Peyer's patch (tissue), 4 donors: ENCODE measurements around the gene PRRC2B.

Experiments used
- POLR2A ChIP-seq, 2 donors: fragments of 450-650 bp; IDR thresholded peaks; one replicate each; pipeline ENCODE4 v1.5.1; 2017; ENCODE audit warnings: antibody characterized with exemption in 2 of 2, mild to moderate bottlenecking in 2 of 2, moderate library complexity in 2 of 2
- TF ChIP-seq, protein P1 (sequence below), 6 experiments: fragments of 450-650 bp in 4 of 6; fragments of 200-600 bp in 2 of 6; sonication (generic) in 1 of 6; IDR thresholded peaks; one replicate each; pipeline ENCODE4 v1.5.1; 2017 to 2019; ENCODE audit warnings: antibody characterized with exemption in 6 of 6, mild to moderate bottlenecking in 3 of 6, moderate library complexity in 1 of 6

DNA sequence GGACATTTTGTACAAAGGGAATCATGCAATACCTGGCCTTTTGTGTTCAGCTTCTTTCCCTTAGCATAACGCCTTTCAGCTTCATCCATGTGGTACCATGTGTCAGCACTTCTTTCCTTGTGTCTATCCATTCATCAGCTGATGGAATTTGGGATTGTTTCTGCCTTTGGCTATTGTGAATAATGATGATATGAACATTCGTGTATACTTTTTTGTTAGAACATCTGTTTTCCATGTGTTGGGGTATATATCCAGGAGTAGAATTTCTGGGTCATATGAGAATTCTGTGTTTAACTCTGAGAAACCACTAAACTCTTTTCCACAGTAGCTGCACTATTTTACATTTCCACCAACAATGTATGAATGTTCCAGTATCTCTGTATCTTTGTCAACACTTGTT, 14.8 kb upstream of the PRRC2B start:
- TF ChIP-seq, protein P1, sequence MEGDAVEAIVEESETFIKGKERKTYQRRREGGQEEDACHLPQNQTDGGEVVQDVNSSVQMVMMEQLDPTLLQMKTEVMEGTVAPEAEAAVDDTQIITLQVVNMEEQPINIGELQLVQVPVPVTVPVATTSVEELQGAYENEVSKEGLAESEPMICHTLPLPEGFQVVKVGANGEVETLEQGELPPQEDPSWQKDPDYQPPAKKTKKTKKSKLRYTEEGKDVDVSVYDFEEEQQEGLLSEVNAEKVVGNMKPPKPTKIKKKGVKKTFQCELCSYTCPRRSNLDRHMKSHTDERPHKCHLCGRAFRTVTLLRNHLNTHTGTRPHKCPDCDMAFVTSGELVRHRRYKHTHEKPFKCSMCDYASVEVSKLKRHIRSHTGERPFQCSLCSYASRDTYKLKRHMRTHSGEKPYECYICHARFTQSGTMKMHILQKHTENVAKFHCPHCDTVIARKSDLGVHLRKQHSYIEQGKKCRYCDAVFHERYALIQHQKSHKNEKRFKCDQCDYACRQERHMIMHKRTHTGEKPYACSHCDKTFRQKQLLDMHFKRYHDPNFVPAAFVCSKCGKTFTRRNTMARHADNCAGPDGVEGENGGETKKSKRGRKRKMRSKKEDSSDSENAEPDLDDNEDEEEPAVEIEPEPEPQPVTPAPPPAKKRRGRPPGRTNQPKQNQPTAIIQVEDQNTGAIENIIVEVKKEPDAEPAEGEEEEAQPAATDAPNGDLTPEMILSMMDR (IDR thresholded peaks at IDR 0.05): no peak
- no peak for TF ChIP-seq POLR2A (IDR thresholded peaks at IDR 0.05)
